ENCODE data around the gene CD37. TPM values are rescaled to one million over a fixed set of nuclear protein-coding genes. Genes with fewer than 3 reads are reported as not detected.
A peak's percentile ranks its signal among the peaks of the same experiment; 100 is the strongest.

The CD37 gene
- total and polyA plus RNA-seq, 10 of the 15 experiments (the other 5 are each of a cell fraction or from before 2014, with no cell fraction given): 34.1 to 359 (median 108) TPM

DNA sequence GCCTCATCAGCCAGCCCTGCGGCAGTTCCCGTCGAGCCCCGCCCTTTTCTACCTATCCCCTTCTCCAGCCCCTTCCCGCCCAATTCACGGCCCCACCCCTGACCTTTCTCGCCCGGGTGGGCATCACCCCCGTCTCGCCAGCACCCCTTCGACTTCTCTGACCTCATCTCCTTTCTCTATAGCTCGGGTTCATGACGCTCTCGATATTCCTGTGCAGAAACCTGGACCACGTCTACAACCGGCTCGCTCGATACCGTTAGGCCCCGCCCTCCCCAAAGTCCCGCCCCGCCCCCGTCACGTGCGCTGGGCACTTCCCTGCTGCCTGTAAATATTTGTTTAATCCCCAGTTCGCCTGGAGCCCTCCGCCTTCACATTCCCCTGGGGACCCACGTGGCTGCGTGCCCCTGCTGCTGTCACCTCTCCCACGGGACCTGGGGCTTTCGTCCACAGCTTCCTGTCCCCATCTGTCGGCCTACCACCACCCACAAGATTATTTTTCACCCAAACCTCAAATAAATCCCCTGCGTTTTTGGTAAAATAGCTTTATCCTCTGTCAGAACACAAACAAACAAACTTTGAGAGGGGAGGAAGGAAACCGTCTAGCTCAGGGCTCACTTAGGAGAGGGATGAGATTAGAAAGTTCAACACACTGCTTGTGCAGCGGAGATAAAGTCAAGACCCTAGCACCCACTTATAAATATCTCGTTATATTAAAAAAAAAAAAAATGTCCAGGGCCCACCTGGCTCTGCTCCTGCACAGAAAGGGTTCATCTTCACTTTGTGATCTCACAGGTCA is 5.1 kb downstream of the CD37 start (continued):
- TF ChIP-seq KDM1A (IDR thresholded peaks at IDR 0.05; ENCODE audit: borderline replicate concordance) (no peak), GABPA (IDR thresholded peaks at IDR 0.05; ENCODE audit: low read depth) (no peak), WRNIP1 (IDR thresholded peaks at IDR 0.05; ENCODE audit: borderline replicate concordance, low read depth, low read length) (no peak), ASH2L (IDR thresholded peaks at IDR 0.05; ENCODE audit: borderline replicate concordance, low read depth) (no peak), CBX3 (IDR thresholded peaks at IDR 0.05; ENCODE audit: borderline replicate concordance, low read depth) (no peak), FOS (IDR thresholded peaks at IDR 0.05; ENCODE audit: borderline replicate concordance, extremely low read depth, insufficient read length) (no peak), SKIL (IDR thresholded peaks at IDR 0.05; ENCODE audit: low read depth, poor library complexity, severe bottlenecking) (peak; percentile 93), SMAD5 (IDR thresholded peaks at IDR 0.05; ENCODE audit: low read depth) (0 out of 2 replicates have a peak, but pooled peaks have one; percentile 5), RFX5 (IDR thresholded peaks at IDR 0.05; ENCODE audit: low read depth, low read length) (no peak), NFYA (IDR thresholded peaks at IDR 0.05; ENCODE audit: borderline replicate concordance, low read depth, low read length) (no peak), GATAD2B (conservative IDR thresholded peaks at IDR 0.05; ENCODE audit: low read depth) (peak; percentile 47; the same call in 1 of the 2 replicates), CBX5 (IDR thresholded peaks at IDR 0.05; ENCODE audit: low read depth) (no peak), MYC (IDR thresholded peaks at IDR 0.05; ENCODE audit: insufficient read depth, insufficient read length, insufficient replicate concordance, low read length, severe bottlenecking) (no peak), KAT2A (conservative IDR thresholded peaks at IDR 0.05; ENCODE audit: control insufficient read depth, low read depth, low read length) (no peak), MLLT1 (IDR thresholded peaks at IDR 0.05) (peak; percentile 95), NR2C1 (IDR thresholded peaks at IDR 0.05) (no peak)
- TF ChIP-seq, protein P1, sequence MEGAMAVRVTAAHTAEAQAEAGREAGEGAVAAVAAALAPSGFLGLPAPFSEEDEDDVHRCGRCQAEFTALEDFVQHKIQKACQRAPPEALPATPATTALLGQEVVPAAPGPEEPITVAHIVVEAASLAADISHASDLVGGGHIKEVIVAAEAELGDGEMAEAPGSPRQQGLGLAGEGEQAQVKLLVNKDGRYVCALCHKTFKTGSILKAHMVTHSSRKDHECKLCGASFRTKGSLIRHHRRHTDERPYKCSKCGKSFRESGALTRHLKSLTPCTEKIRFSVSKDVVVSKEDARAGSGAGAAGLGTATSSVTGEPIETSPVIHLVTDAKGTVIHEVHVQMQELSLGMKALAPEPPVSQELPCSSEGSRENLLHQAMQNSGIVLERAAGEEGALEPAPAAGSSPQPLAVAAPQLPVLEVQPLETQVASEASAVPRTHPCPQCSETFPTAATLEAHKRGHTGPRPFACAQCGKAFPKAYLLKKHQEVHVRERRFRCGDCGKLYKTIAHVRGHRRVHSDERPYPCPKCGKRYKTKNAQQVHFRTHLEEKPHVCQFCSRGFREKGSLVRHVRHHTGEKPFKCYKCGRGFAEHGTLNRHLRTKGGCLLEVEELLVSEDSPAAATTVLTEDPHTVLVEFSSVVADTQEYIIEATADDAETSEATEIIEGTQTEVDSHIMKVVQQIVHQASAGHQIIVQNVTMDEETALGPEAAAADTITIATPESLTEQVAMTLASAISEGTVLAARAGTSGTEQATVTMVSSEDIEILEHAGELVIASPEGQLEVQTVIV (IDR thresholded peaks at IDR 0.05; ENCODE audit: borderline replicate concordance, partially characterized antibody): no peak
- TF ChIP-seq, protein P2, sequence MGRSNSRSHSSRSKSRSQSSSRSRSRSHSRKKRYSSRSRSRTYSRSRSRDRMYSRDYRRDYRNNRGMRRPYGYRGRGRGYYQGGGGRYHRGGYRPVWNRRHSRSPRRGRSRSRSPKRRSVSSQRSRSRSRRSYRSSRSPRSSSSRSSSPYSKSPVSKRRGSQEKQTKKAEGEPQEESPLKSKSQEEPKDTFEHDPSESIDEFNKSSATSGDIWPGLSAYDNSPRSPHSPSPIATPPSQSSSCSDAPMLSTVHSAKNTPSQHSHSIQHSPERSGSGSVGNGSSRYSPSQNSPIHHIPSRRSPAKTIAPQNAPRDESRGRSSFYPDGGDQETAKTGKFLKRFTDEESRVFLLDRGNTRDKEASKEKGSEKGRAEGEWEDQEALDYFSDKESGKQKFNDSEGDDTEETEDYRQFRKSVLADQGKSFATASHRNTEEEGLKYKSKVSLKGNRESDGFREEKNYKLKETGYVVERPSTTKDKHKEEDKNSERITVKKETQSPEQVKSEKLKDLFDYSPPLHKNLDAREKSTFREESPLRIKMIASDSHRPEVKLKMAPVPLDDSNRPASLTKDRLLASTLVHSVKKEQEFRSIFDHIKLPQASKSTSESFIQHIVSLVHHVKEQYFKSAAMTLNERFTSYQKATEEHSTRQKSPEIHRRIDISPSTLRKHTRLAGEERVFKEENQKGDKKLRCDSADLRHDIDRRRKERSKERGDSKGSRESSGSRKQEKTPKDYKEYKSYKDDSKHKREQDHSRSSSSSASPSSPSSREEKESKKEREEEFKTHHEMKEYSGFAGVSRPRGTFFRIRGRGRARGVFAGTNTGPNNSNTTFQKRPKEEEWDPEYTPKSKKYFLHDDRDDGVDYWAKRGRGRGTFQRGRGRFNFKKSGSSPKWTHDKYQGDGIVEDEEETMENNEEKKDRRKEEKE (IDR thresholded peaks at IDR 0.05): no peak

Data from GM12878 (cell line).